ENCODE results near the gene NARS2.
"Not testable (repeated sequence)": the region's sequence is repeated elsewhere in the genome, so short reads cannot be mapped to it uniquely, and the experiment has no call there.

The NARS2 gene

DNA sequence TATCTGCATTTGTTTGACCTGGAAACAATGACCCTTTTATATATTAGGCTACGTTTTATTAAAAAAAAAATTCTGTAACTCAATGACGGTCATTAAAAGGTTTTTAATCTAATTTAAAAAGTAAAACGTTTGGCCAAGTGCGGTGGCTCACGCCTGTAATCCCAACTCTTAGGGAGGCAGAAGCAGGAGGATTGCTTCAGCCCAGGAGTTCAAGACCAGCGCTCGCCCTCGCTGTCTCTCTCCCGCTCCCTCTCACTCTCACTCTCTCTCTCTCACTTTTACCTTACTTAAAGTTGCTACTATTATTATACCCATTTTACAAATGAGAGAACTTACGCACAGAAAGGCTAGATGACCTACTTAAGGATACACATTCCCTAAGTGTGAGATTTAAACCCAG lies 814 bp upstream of the NARS2 start:
- DNase-seq (ENCODE audit: low spot score), result no peak

DNA sequence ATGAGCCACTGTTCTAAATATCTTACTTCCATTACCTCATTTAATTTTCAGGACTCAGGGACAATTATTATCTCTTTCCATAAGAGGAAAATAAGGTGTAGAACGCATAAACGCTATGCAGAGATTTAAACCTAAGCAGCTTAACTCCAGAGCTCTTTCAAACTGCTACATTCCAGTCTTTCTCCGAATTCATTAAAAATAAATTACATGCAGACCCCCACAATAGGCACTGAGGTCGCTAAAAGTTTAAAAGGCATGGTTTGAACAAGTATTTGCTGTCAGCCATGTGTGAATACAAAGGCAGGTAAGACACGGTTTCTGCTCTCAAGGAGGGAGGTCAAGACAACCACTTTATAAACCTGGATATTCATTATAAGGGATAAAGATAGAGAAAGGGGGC lies 983 bp downstream of the NARS2 start:
- DNase-seq (ENCODE audit: low spot score), result no peak

DNA sequence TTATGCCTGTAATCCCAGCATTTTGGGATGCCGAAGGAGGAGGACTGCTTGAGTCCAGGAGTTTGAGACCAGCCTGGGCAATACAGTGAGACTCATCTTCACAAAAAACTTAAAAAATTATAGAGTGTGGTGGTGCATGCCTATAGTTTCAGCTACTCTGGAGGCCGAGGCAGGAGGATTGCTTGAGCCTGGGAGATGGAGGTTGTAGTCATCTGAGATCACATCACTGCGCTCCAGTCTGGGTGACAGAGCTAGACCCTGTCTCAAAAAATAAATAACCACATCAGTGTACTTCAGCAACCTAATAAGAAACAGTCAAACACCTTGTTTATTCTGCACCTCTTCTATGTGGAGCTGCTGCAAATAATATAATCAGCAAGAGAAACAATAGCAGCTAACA lies 1.4 kb downstream of the NARS2 start:
- no peak for DNase-seq (ENCODE audit: low spot score)

DNA sequence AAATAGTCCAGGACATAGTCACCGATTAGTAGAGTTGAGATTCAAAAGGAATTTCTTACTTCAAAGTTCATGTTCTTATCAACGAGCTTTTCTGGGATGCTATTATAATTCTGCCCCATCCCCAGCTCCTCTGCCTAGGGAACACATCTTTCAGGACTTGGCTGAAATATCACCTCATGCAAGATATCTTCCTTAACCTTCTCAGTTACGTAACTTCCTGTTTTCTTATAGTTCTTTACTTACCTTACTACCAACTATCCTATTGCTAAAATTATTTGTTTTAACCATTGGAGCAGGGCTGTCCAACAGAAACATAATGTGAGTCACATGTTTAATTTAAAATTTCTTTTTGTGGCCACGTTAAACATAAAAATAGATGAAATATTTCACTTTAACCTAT lies 2.3 kb downstream of the NARS2 start:
- DNase-seq (ENCODE audit: low spot score), result no peak

GRCh38 chr11:78570031-78570430 lies 4.6 kb downstream of the NARS2 start:
- DNase-seq (ENCODE audit: low spot score), result no peak

- DNase-seq (ENCODE audit: low spot score), result peak; percentile 44
These were observed 7.5 kb downstream of the NARS2 start for GRCh38 chr11:78567209-78567608.

- peak; percentile 46 for DNase-seq (ENCODE audit: low spot score)
These were observed 9.9 kb downstream of the NARS2 start for GRCh38 chr11:78564490-78565467.

DNA sequence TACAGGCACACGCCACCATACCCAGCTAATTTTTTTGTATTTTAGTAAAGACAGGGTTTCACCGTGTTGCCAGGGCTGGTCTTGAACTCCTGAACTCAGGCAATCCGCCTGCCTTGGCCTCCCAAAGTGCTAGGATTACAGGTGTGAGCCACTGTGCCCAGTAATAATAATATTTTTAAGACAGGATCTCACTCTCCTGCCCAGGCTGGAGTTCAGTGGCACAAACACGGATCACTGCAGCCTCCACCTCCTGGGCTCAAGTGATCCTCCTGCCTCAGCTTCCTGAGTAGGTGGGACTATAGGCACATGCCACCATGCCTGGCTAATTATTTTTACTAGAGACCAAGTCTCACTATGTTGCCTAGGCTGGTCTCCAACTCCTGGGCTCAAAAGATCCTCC lies 10.6 kb downstream of the NARS2 start:
- DNase-seq (ENCODE audit: low spot score), result not testable (repeated sequence)

DNA sequence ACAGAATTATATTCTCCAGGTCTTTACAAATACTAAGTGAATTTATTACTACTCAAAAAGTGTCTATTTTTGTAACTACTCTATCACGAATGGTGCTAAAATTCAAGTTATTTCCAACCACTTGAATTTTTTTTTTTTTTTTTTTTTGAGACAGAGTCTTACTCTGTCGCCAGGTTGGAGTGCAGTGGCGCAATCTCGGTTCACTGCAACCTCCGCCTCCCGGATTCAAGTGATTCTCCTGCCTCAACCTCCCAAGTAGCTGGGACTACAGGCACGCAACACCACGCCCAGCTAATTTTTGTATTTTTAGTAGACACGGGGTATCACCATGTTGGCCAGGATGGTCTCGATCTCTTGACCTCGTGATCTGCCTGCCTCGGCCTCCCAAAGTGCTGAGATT lies 11.6 kb downstream of the NARS2 start:
- not testable (repeated sequence) for DNase-seq (ENCODE audit: low spot score)

- peak; percentile 73 for DNase-seq (ENCODE audit: low spot score)
These were observed 12.3 kb downstream of the NARS2 start for GRCh38 chr11:78562398-78562797.

DNA sequence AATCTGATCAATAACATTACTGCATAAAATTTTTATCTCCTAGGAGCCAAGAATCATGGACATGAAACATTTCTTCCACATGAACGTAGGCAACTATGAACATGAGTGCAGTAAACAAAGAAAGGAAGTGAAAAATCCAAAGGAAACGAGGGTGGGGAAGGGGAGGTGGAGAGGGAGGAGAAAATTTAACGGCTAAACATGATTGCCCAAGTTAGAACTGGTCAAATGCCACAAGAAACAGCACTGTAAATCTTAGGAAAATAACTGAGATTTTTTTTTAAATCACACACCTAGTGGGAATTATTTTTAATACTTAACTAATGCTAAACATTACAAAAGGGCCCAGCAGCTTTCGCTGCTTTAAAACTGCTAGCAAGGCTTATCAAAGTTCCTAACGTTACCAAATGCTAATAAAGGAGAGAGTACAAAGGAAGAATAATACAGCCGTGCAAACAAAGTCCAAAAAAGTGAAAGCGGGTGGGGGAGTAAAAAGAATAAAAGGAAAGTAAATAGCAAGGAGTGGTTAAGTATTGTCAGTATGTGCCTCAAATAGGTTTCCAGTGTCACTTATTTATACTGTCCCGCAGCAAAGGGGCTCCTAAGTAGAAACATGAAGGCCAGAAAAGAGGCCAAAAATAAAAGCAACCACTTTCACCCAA lies 13.7 kb downstream of the NARS2 start:
- DNase-seq (ENCODE audit: low spot score), result peak; percentile 37

- no peak for DNase-seq (ENCODE audit: low spot score)
These were observed 14.5 kb downstream of the NARS2 start for GRCh38 chr11:78560153-78560552.

GRCh38 chr11:78557236-78557635 lies 17.4 kb downstream of the NARS2 start:
- DNase-seq (ENCODE audit: low spot score), result no peak

DNA sequence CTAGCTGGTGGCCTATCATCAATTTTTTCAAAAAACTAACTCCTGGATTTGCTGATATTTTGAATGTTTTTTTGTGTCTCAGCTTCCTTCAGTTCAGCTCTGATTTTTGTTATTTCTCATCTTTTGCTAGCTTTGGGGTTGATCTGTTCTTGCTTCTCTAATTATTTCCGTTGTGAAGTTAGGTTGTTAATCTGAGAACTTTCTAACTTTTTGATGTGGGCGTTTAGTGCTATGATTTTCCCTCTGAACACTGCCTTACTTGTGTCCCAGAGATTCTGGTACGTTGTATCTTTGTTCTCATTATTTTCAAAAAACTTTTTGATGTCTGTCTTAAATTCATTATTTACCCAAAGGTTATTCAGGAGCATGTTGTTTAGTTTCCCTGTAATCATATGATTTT lies 19.1 kb downstream of the NARS2 start:
- DNase-seq (ENCODE audit: low spot score), result no peak

DNA sequence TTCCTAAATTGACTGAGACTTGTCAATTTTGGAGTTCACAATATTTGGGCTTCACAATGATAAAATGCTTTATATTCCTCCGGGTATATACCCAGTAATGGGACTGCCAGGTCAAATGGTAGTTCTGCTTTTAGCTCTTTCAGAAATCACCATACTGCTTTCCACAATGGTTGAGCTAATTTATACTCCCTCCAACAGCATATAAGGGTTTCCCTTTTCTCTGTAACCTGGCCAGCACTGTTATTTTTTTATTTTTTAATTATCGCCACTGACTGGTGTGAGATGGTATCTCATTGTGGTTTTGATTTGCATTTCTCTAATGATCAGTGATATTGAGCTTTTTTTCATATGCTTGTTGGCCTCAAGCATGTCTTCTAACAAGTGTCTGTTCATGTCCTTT lies 21.8 kb downstream of the NARS2 start:
- no peak for DNase-seq (ENCODE audit: low spot score)

- DNase-seq (ENCODE audit: low spot score), result not testable (repeated sequence)
These were observed 22.5 kb downstream of the NARS2 start for GRCh38 chr11:78552139-78552538.

DNA sequence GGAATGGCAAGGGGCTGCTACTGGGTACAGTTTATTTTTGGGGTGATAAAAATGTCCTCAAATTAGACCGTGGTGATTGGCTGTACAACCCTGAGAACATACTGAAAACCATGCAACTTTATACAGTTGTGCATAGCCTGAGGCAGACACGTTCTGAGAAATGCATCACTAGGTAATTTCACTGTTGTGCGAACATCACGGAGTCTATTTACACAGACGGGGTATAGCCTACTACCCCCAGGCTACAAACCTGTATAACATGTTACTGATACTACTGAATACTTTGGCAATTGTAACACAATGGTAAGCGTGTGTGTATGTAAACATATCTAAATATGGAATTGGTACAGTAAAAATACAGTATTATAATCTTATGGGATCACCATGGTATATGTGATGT lies 23.6 kb downstream of the NARS2 start:
- DNase-seq (ENCODE audit: low spot score), result no peak

GRCh38 chr11:78549624-78550409 lies 24.8 kb downstream of the NARS2 start:
- DNase-seq (ENCODE audit: low spot score), result no peak

DNA sequence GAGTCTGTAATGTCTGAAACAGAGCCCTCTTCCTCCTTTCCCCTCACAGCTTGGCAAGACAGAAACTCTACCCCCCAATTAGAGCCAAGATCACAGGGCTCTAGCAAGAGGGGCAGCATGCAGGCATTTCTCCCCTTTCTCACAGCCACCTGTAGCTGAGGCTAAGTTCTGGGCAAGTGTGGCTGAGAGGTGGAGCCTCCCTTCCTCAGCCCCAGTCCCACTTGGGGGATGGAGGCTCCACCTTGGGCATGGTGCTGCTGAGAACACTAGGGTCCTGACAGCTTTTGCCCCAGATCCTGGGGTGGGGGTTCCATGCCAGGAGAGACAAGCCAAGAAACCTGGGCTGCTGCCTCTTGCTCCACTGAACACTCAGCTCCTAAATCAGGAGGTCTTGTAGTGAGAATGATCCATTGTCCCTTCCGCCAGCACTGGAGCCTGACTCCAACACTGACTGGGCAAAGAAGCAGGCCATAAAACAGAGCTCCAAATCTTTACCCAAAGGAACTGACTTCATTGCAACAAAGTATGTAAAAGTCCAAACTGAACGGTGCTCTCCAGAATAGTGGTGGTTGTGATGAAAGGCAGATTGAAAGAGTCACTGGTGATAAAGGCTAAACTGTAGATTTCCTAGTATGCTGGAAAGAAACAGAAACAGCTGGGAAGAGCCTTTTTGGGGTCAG lies 25.6 kb downstream of the NARS2 start:
- no peak for DNase-seq (ENCODE audit: low spot score)

- DNase-seq (ENCODE audit: low spot score), result no peak
These were observed 26.5 kb downstream of the NARS2 start for GRCh38 chr11:78547931-78548705.

DNA sequence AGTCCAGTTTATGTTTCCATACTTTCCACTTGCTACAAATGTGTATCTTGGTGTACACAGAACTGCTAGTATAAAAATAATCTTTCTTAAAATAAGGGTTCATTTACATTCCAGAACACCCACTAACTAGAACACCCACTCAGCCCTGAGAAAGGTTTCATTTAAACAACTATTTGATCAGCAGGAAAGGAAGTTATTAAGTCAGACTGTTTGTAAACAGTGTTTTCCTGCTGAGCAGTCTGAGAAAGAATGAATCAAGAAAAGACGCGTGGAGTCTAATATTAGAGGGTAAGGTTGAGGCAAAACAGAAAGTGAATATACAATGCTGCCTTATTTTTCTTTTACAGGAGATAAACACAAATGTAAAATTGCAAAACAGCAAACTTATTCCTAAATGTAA lies 32.7 kb downstream of the NARS2 start:
- no peak for DNase-seq (ENCODE audit: low spot score)

Data from GM03348 (cell line).